CD4-positive, alpha-beta T cell treated with Interleukin-1 beta for 1 hour (primary cell): ENCODE data around the gene MYO1D.
"Not testable (repeated sequence)": the region's sequence is repeated elsewhere in the genome, so short reads cannot be mapped to it uniquely, and the experiment has no call there.

Experiments used
- DNase-seq, 2 donors: peaks; one replicate each; pipeline ENCODE4 v3.0.0-alpha.2; 2020 to 2022

MYO1D gene

GRCh38 chr17:32658470-32659418 is 218.2 kb downstream of the MYO1D start:
- DNase-seq, result no peak

GRCh38 chr17:32656886-32657285 is 220.0 kb downstream of the MYO1D start:
- DNase-seq, result no peak

DNA sequence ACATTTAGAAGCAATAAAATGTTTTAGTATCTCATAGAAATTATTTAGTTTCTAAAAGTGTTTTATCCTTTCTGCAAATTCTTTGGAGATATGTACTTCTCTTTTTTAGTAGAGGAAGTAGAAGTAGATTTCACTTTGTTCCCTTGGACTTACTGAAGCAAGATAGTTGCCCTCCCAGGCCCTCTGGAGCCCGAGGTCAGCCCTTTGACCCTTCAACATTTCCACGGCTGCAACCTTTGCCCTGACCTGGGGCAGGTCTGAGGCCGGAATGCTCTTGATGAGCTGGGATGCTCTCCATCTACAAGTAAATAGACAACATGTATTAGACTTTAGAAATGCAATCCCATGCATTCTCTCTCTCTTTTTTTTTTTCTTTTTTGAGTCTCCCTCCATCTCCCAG is 222.6 kb downstream of the MYO1D start:
- no peak for DNase-seq

GRCh38 chr17:32651084-32651483 is 225.8 kb downstream of the MYO1D start:
- no peak for DNase-seq

DNA sequence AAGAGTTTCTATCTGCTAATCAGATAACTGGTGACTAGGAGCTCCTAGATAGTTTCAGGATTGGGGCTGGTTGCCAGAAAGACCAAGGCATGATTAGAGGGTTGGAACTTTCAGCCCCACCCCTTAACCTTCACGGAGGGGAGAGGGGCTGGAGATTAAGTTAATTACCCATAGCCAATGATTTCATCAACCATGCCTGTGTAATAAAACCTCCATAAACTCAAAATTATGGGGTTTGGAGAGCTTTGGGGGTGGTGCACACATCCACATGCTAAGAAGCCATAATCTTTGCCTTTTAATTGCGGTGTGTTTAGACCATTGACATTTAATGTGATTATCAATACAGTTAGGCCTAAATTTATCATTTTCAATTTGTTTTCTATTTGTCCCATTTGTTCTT is 228.5 kb downstream of the MYO1D start:
- DNase-seq, result no peak

- no peak for DNase-seq
Observed at GRCh38 chr17:32646941-32647340, 230.0 kb downstream of the MYO1D start.

DNA sequence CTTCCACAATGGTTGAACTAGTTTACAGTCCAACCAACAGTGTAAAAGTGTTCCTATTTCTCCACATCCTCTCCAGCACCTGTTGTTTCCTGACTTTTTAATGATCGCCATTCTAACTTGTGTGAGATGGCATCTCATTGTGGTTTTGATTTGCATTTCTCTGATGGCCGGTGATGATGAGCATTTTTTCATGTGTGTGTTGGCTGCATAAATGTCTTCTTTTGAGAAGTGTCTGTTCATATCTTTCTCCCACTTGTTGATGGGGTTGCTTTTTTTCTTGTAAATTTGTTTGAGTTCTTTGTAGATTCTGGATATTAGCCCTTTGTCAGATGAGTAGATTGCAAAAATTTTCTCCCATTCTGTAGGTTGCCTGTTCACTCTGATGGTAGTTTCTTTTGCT is 235.4 kb downstream of the MYO1D start:
- not testable (repeated sequence) for DNase-seq

DNA sequence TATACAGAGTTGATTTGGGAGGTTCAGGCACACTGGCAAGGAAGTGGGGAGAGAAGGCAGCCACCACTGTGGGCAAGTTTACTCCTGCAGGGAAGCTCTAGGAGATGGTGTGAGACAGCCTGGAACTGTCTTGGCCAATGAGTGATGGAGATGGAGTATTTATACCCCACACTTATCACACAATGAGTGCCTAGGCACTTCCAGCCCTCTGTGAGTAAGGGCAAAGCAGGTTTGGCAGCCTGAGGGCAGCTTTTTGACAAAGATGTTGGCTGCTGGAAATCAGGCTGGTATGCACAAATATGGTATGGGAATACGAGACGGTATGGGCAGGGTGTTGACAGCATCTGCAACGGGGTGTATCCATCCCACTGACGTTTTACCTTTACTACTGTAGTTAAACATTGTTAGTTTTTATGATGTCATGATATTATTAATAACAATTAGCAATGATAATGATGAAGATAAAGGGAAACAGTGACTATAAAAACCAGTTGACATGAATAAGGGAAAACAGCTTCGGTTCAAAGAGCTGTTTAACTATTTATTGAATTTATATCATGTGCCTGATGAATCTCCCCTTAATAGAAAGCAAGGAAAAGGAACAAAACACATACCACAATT is 240.2 kb downstream of the MYO1D start:
- DNase-seq, result no peak

DNA sequence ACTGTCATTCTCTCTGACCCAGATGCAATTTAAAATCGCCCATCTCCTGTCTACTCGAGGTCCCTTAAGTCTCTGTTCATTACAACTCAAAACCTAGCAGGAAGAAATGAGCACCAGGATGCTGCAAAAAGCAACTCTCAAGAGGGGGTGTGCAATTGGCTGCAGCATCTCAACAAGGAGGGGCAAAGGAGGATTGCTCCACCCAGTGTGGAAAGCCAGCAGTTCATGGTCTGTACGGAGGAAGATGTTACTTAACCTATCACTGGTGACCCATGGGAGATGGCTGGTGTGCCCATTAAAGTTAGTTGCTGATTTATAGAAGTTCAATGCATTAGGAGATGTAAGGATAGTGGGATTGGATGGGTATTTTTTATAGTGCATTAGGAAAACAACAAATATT is 242.8 kb downstream of the MYO1D start:
- DNase-seq, result no peak

DNA sequence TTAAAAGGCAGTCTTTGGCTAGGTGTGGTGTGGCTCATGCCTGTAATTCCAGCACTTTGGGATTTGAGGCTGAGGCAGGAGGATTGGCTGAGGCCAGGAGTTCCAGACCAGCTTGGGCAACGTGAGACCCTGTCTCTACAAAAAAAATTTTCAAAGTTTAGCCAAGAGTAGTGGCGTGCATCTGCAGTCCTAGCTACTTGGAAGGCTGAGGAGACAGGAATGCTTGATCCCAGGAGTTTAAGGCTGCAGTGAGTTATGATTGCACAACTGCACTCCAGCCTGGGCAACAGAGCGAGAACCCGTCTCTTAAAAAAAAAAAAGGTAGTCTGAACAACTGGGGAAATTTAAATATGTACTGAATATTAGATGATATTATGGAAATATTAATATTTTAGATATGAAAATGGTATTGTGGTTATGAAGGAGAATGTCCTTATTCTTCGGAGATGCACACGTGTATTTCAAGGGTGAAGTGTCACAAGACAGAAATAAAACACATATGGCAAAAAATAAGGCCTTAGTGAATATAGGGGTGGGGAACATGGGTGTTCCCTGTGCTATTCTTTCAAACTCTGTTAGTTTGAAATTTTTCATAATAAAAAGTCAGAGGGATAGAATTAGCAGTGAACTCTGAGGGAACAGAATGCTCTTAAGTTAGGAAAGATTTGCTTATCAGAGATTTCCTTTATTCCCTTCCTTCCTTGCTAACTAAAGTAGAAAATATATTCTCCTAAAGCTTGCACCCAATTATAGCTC is 245.4 kb downstream of the MYO1D start:
- DNase-seq, result no peak

GRCh38 chr17:32629563-32630190 is 247.2 kb downstream of the MYO1D start:
- no peak for DNase-seq

GRCh38 chr17:32628271-32629044 is 248.5 kb downstream of the MYO1D start:
- no peak for DNase-seq

DNA sequence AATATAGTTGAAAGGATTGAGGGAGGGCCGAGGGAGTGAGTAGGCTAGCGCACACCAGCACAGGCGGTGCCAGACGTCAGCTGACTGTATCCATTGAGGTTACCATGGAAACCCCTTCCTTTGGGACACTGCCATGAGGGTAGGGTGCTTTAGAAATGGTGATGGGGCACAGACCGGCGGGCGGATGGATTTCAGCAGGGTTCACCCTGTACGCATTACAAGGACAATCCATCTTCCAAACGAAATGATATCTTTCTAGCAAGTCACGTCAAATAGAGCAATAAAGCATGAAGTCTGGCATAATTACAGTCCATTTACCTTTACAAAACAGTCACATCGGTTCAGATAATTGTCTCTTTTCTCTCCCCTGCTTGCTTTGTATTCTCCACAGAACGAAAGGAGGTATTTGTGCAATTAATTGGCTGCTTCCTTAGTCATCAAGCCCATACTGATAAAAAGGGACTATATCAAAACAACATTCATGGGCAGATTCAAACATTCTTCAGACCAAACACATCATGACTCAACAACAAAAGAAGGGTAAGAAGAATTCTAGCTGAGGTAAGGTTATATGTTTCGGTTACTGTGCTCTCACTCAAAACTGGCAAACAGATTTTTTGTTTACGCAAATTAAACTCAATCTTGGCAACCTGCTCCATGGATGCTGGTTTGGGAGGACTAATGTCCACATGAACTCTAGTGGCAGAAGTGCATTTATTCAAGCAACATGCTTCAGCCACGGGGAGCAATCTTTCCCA is 249.5 kb downstream of the MYO1D start:
- no peak for DNase-seq

GRCh38 chr17:32626379-32626791 is 250.5 kb downstream of the MYO1D start:
- no peak for DNase-seq

- DNase-seq, result no peak
Observed at GRCh38 chr17:32625971-32626370, 251.0 kb downstream of the MYO1D start.

GRCh38 chr17:32623196-32623595 is 253.7 kb downstream of the MYO1D start:
- DNase-seq, result no peak

- DNase-seq, result no peak
Observed at GRCh38 chr17:32622540-32622939, 254.4 kb downstream of the MYO1D start.

- DNase-seq, result no peak
Observed at GRCh38 chr17:32621612-32622312, 255.2 kb downstream of the MYO1D start.

DNA sequence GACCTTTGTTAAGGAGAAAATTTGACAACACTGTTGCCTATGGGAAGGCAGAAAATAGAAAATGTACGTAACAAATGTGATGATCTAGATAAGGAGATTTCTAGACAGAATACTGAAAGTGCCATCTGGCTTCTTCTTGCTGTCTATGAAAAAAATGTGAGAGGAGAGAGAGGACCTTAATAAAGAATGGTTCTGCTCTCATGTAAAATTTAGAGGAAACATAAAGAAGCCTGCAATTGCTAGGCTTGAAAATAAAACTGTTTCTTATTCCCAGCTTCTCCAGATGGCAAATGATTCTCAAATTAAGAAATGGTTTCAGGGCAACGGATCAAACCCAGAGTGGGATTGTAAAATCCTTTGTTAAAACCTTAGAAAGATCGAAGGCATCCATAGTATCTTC is 261.6 kb downstream of the MYO1D start:
- no peak for DNase-seq

- no peak for DNase-seq
Observed at GRCh38 chr17:32610943-32611342, 266.0 kb downstream of the MYO1D start.
